Measurements from ENCODE around the gene CHI3L2. TPM values are rescaled to one million over a fixed set of nuclear protein-coding genes. Genes with fewer than 3 reads are reported as not detected.

CHI3L2 gene
- total and polyA plus RNA-seq, 2 donors from 2014 or later, result 5.8 to 27.2 TPM

- no peak overlapping the region for H3K9ac ChIP-seq (ENCODE audit: low read length in 3 of 3)
- no peak for TF ChIP-seq CTCF (IDR thresholded peaks at IDR 0.05; ENCODE audit: borderline replicate concordance, extremely low read depth, insufficient read depth)
- intact Hi-C loops (cut with DNase I), result no loop called here
- H3K4me1 ChIP-seq (ENCODE audit: control insufficient read depth in 2 of 3, insufficient read depth in 2 of 3, low read depth in 1 of 3, low read length in 3 of 3), result no peaks in the 10 kb centered on the region
- H3K4me3 ChIP-seq (ENCODE audit: low read length in 3 of 3), result no peak overlapping the region
- H3K27me3 ChIP-seq (ENCODE audit: control insufficient read depth, insufficient read depth, low read length), result no peaks in the 10 kb centered on the region
- H3K9me3 ChIP-seq (ENCODE audit: control insufficient read depth in 2 of 3, insufficient read depth in 1 of 3, low read length in 3 of 3), result no peaks in the 10 kb centered on the region
- DNase-seq, result no peak
- no peaks in the 10 kb centered on the region for H3K36me3 ChIP-seq (ENCODE audit: control insufficient read depth in 2 of 3, insufficient read depth in 3 of 3, low read length in 3 of 3)
- no peak overlapping the region for H3K27ac ChIP-seq (ENCODE audit: low read depth in 2 of 2, low read length in 2 of 2)
- FAIRE-seq, result no peak
These were observed 56.3 kb downstream of the CHI3L2 start for GRCh38 chr1:111283838-111284237.

- Histone ChIP-seq H3K27me3 (ENCODE audit: control insufficient read depth, insufficient read depth, low read length) (no peaks in the 10 kb centered on the region), H3K36me3 (ENCODE audit: control insufficient read depth in 2 of 3, insufficient read depth in 3 of 3, low read length in 3 of 3) (no peaks in the 10 kb centered on the region), H3K9ac (ENCODE audit: low read length in 3 of 3) (no peak overlapping the region), H3K27ac (ENCODE audit: low read depth in 2 of 2, low read length in 2 of 2) (no peak overlapping the region), H3K4me3 (ENCODE audit: low read length in 3 of 3) (no peak overlapping the region), H3K9me3 (ENCODE audit: control insufficient read depth in 2 of 3, insufficient read depth in 1 of 3, low read length in 3 of 3) (no peaks in the 10 kb centered on the region), H3K4me1 (ENCODE audit: control insufficient read depth in 2 of 3, insufficient read depth in 2 of 3, low read depth in 1 of 3, low read length in 3 of 3) (peaks cover 0 to 3% (median 0%) of the 10 kb centered on the region in 3 donors)
- FAIRE-seq (no peak), DNase-seq (no peak)
- intact Hi-C loops (cut with DNase I), result no loop called here
- TF ChIP-seq CTCF (IDR thresholded peaks at IDR 0.05; ENCODE audit: borderline replicate concordance, extremely low read depth, insufficient read depth), result no peak
These were observed 58.4 kb downstream of the CHI3L2 start for GRCh38 chr1:111285879-111286278.

- TF ChIP-seq CTCF (IDR thresholded peaks at IDR 0.05; ENCODE audit: borderline replicate concordance, extremely low read depth, insufficient read depth), result no peak
- Histone ChIP-seq H3K27me3 (ENCODE audit: control insufficient read depth, insufficient read depth, low read length) (no peaks in the 10 kb centered on the region), H3K9me3 (ENCODE audit: control insufficient read depth in 2 of 3, insufficient read depth in 1 of 3, low read length in 3 of 3) (no peaks in the 10 kb centered on the region), H3K9ac (ENCODE audit: low read length in 3 of 3) (no peak overlapping the region), H3K27ac (ENCODE audit: low read depth in 2 of 2, low read length in 2 of 2) (no peak overlapping the region), H3K36me3 (ENCODE audit: control insufficient read depth in 2 of 3, insufficient read depth in 3 of 3, low read length in 3 of 3) (no peaks in the 10 kb centered on the region), H3K4me1 (ENCODE audit: control insufficient read depth in 2 of 3, insufficient read depth in 2 of 3, low read depth in 1 of 3, low read length in 3 of 3) (peaks cover 0 to 3% (median 0%) of the 10 kb centered on the region in 3 donors), H3K4me3 (ENCODE audit: low read length in 3 of 3) (no peak overlapping the region)
- intact Hi-C loops (cut with DNase I), result no loop called here
- DNase-seq (no peak), FAIRE-seq (no peak)
These were observed 59.4 kb downstream of the CHI3L2 start for GRCh38 chr1:111286912-111287311.

GRCh38 chr1:111289371-111289770, 61.9 kb downstream of the CHI3L2 start:
- H3K9me3 ChIP-seq (ENCODE audit: control insufficient read depth in 2 of 3, insufficient read depth in 1 of 3, low read length in 3 of 3), result no peaks in the 10 kb centered on the region
- H3K9ac ChIP-seq (ENCODE audit: low read length in 3 of 3), result no peak overlapping the region
- H3K36me3 ChIP-seq (ENCODE audit: control insufficient read depth in 2 of 3, insufficient read depth in 3 of 3, low read length in 3 of 3), result no peaks in the 10 kb centered on the region
- FAIRE-seq, result no peak
- no peak for TF ChIP-seq CTCF (IDR thresholded peaks at IDR 0.05; ENCODE audit: borderline replicate concordance, extremely low read depth, insufficient read depth)
- peaks cover 0 to 3% (median 0%) of the 10 kb centered on the region in 3 donors for H3K4me1 ChIP-seq (ENCODE audit: control insufficient read depth in 2 of 3, insufficient read depth in 2 of 3, low read depth in 1 of 3, low read length in 3 of 3)
- no peaks in the 10 kb centered on the region for H3K27me3 ChIP-seq (ENCODE audit: control insufficient read depth, insufficient read depth, low read length)
- no peak for DNase-seq
- no peak overlapping the region for H3K4me3 ChIP-seq (ENCODE audit: low read length in 3 of 3)
- H3K27ac ChIP-seq (ENCODE audit: low read depth in 2 of 2, low read length in 2 of 2), result no peak overlapping the region
- intact Hi-C loops (cut with DNase I), result no loop called here

All from kidney (tissue), 14 donors.